Stomach (tissue), 9 donors: Measurements from ENCODE around the gene KRTAP19-6. TPM values are rescaled to one million over a fixed set of nuclear protein-coding genes. Genes with fewer than 3 reads are reported as not detected.

Experiments used
- DNase-seq, 2 donors: peaks; one replicate each; pipeline versions ENCODE4 v3.0.0 to v3.0.0-alpha.2; 2013 to 2019
- H3K27ac ChIP-seq, 5 donors: fragments of 200-600 bp in 4 of 5; sonication (generic) in 4 of 5; one replicate each; pipeline ENCODE4 v1.5.1; 2013 to 2019; ENCODE audit warnings: mild to moderate bottlenecking in 1 of 5, moderate library complexity in 1 of 5
- H3K27me3 ChIP-seq, 3 donors: fragments of 200-600 bp; sonication (generic); one replicate each; pipeline ENCODE4 v1.5.1; 2017 to 2019; ENCODE audit warnings: mixed run types in 1 of 3
- H3K36me3 ChIP-seq, 4 donors: fragments of 200-600 bp; sonication (generic); 1 replicate in 3 of 4; 2 replicates in 1 of 4; pipeline ENCODE4 v1.5.1; 2016 to 2019
- H3K4me1 ChIP-seq, 4 donors: fragments of 200-600 bp; sonication (generic); one replicate each; pipeline ENCODE4 v1.5.1; 2016 to 2019
- H3K4me3 ChIP-seq, 4 donors: fragments of 200-600 bp; sonication (generic) in 3 of 4; one replicate each; pipeline ENCODE4 v1.5.1; 2016 to 2019; ENCODE audit warnings: mild to moderate bottlenecking in 1 of 4
- H3K9me3 ChIP-seq, 4 donors: fragments of 200-600 bp; sonication (generic); one replicate each; pipeline ENCODE4 v1.5.1; 2016 to 2019
- EP300 ChIP-seq: sonication (generic); formaldehyde crosslinking; IDR thresholded peaks from one replicate; pipeline ENCODE4 v1.6.1; 2017; ENCODE audit warnings: antibody characterized with exemption
- POLR2A ChIP-seq, 4 donors: fragments of 450-650 bp; IDR thresholded peaks; one replicate each; pipeline ENCODE4 v1.6.1; 2016; ENCODE audit warnings: antibody characterized with exemption in 4 of 4, control low read depth in 2 of 4, mild to moderate bottlenecking in 1 of 4, moderate library complexity in 1 of 4
- POLR2AphosphoS5 ChIP-seq, 3 donors: sonication (generic); formaldehyde crosslinking; IDR thresholded peaks; one replicate each; pipeline ENCODE4 v1.6.1; 2016; ENCODE audit warnings: antibody characterized with exemption in 3 of 3
- WGBS, 5 donors: extraction: QIAGEN DNeasy Blood & Tissue Kit in 3 of 5; methylation state at CpG; one replicate each; pipeline versions ENCODE4 v1.1.5 to v1.1.7; 2013 to 2018; 5-methylcytosine and 5-hydroxymethylcytosine counted together
- intact Hi-C: fragments of 100-400 bp; cut with DNase I; formaldehyde crosslinking; loops from one replicate; pipeline ENCODE4 v1.15.1; 2023; ENCODE audit warnings: low total_unique reads
- polyA plus RNA-seq, 3 donors: library from polyadenylated mRNA; stranded (reverse); fragments of 200-250 nt; gene quantifications; one replicate each; pipeline ENCODE4 v1.2.3, GENCODE V29; 2013
- total RNA-seq, 5 donors: library from RNA; depleted of rRNA; stranded (reverse); fragments of >200 nt; gene quantifications; one replicate each; pipeline versions ENCODE4 v1.1.0 to v1.2.3, GENCODE V29; 2014 to 2016
- TF ChIP-seq, protein P1 (sequence below), 7 experiments: fragments of 450-650 bp in 4 of 7; fragments of 200-600 bp in 3 of 7; sonication (generic) in 3 of 7; IDR thresholded peaks; one replicate each; pipeline ENCODE4 v1.5.1; 2016 to 2019; ENCODE audit warnings: antibody characterized with exemption in 7 of 7, control low read depth in 2 of 7, mild to moderate bottlenecking in 1 of 7
- donor health status: healthy with polysubstance abuse.
- donor health status: Bipolar disorder and iron deficiency.
- donor health status: healthy.

Gene KRTAP19-6
- total and polyA plus RNA-seq, 8 donors = not detected

DNA sequence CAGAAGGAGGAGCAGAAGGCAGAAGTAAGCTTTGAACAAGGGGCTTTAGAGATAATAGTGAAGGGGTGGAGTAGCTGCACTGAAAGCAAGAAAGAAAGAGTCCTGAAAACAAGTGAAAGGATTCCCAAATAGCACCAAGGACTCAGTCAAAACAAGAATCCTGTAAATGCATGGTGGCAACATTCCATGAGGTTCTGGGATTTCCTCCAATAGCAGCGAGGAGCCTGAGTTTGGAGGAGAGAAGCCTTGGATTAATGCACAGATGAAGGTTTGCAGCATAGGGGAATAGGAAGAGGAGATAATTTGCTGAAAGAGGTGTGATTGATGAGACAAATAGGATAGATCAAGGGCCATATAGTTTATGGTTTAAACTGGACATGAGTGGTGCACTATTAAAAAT is 37.7 kb upstream of the KRTAP19-6 start:
- Histone ChIP-seq H3K27me3 (no peaks in the 10 kb centered on the region), H3K27ac (no peak overlapping the region), H3K4me3 (no peak overlapping the region), H3K4me1 (no peaks in the 10 kb centered on the region), H3K36me3 (no peaks in the 10 kb centered on the region), H3K9me3 (no peaks in the 10 kb centered on the region)
- WGBS, 5 donors = 29 to 73% (median 50%) methylated on average over 1 of the region's 1 CpG
- TF ChIP-seq POLR2AphosphoS5 (IDR thresholded peaks at IDR 0.05) (no peak), EP300 (no peak), POLR2A (IDR thresholded peaks at IDR 0.05) (no peak)
- TF ChIP-seq, protein P1, sequence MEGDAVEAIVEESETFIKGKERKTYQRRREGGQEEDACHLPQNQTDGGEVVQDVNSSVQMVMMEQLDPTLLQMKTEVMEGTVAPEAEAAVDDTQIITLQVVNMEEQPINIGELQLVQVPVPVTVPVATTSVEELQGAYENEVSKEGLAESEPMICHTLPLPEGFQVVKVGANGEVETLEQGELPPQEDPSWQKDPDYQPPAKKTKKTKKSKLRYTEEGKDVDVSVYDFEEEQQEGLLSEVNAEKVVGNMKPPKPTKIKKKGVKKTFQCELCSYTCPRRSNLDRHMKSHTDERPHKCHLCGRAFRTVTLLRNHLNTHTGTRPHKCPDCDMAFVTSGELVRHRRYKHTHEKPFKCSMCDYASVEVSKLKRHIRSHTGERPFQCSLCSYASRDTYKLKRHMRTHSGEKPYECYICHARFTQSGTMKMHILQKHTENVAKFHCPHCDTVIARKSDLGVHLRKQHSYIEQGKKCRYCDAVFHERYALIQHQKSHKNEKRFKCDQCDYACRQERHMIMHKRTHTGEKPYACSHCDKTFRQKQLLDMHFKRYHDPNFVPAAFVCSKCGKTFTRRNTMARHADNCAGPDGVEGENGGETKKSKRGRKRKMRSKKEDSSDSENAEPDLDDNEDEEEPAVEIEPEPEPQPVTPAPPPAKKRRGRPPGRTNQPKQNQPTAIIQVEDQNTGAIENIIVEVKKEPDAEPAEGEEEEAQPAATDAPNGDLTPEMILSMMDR (IDR thresholded peaks at IDR 0.05) = no peak
- intact Hi-C loops = no loop called here
- DNase-seq = peak in 1 of 2 donors; percentile 13

DNA sequence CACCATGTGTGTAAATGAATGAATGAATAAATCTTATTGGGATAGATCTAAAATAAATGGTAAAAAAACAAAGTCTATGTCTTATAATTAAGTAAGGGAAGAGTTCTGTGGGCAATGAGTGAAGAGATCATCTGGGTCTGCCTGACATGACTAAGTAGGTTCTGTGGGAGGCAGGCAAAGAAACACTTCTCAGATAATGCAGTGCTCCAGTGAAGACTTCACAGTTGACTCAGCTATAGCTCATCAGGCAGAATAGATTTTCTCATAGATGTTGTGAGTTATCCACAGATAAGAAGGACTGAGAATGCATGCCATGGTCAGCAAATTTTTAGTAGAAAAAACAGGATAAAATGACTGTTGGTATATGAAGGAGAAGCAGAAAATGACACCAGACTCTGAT is 36.1 kb upstream of the KRTAP19-6 start:
- no peak for TF ChIP-seq EP300
- TF ChIP-seq POLR2AphosphoS5 (IDR thresholded peaks at IDR 0.05) = no peak
- TF ChIP-seq, protein P1 (IDR thresholded peaks at IDR 0.05) = no peak
- no peak for TF ChIP-seq POLR2A (IDR thresholded peaks at IDR 0.05)
- DNase-seq = no peak
- intact Hi-C loops = no loop called here
- H3K4me1 ChIP-seq = no peaks in the 10 kb centered on the region
- H3K27me3 ChIP-seq = no peaks in the 10 kb centered on the region
- H3K4me3 ChIP-seq = no peak overlapping the region
- H3K36me3 ChIP-seq = no peaks in the 10 kb centered on the region
- no peak overlapping the region for H3K27ac ChIP-seq
- no peaks in the 10 kb centered on the region for H3K9me3 ChIP-seq

DNA sequence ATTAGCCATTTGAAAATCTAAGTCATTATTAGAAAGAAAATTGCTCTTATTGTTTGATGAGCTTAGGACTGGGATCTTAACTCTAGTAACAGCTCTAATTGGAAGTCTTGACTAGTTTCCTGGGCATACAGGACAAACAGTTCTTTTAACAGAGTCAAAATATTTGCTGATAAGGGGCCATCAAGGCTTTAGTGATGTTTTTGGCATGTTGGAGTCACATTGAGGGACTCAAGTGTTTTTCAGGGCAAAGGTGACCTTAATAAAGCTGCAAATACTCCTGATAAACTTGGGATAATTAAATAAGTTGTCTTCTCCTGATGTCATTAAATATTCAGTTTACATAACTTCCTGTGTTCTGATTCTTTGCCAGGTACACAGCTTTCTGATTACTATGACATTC is 26.0 kb upstream of the KRTAP19-6 start:
- Histone ChIP-seq H3K36me3 (no peaks in the 10 kb centered on the region), H3K9me3 (no peaks in the 10 kb centered on the region), H3K4me3 (no peak overlapping the region), H3K27me3 (no peaks in the 10 kb centered on the region), H3K27ac (no peak overlapping the region), H3K4me1 (no peaks in the 10 kb centered on the region)
- intact Hi-C loops = no loop called here
- no peak for DNase-seq
- TF ChIP-seq, protein P1 (IDR thresholded peaks at IDR 0.05) = no peak
- no peak for TF ChIP-seq EP300
- TF ChIP-seq POLR2AphosphoS5 (IDR thresholded peaks at IDR 0.05) = no peak
- TF ChIP-seq POLR2A (IDR thresholded peaks at IDR 0.05) = no peak

DNA sequence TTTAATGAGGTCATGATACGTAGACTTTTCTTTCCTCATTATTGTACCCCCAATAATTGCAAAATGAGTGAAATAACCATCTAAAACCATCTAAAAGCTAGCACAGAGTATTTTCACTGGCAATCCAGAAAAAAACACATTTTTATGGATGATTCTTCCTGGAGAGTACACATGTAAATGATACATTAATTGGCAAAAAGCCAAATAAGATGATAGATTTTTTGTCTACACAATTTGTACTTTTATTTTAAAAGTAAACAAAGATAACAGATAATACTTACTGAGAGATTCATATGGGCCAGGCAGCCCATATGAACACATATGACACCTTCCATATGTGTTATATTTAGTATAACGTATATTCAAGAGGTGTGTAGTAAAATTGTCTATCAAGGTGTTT is 22.0 kb upstream of the KRTAP19-6 start:
- intact Hi-C loops = no loop called here
- no peaks in the 10 kb centered on the region for H3K36me3 ChIP-seq
- H3K9me3 ChIP-seq = no peaks in the 10 kb centered on the region
- DNase-seq = no peak
- no peak overlapping the region for H3K4me3 ChIP-seq
- no peak overlapping the region for H3K27ac ChIP-seq
- 75 to 91% (median 85%) methylated on average over 2 of the region's 2 CpGs for WGBS, 5 donors
- no peaks in the 10 kb centered on the region for H3K27me3 ChIP-seq
- no peak for TF ChIP-seq EP300
- TF ChIP-seq, protein P1 (IDR thresholded peaks at IDR 0.05) = no peak
- TF ChIP-seq POLR2AphosphoS5 (IDR thresholded peaks at IDR 0.05) = no peak
- no peak for TF ChIP-seq POLR2A (IDR thresholded peaks at IDR 0.05)
- no peaks in the 10 kb centered on the region for H3K4me1 ChIP-seq
